Measurements from ENCODE around the gene SIK3. TPM values are rescaled to one million over a fixed set of nuclear protein-coding genes. Genes with fewer than 3 reads are reported as not detected.

SIK3 gene
- total RNA-seq, 1 experiment from 2014 or later, result 31.4 TPM

- no peak overlapping the region for H3T11ph ChIP-seq (ENCODE audit: low read length)
- no peak overlapping the region for H4K91ac ChIP-seq (ENCODE audit: insufficient read length, low read depth, low read length)
- H2BK15ac ChIP-seq (ENCODE audit: low read depth, low read length), result no peak overlapping the region
- WGBS (ENCODE audit: extremely low coverage, insufficient read length, low lambda C conversion rate), result no CpG with 5 or more reads among the region's 3 CpGs
- no peak overlapping the region for H3K4ac ChIP-seq (ENCODE audit: low read depth, low read length)
- peaks cover 2% of the 10 kb centered on the region for H4K20me1 ChIP-seq (ENCODE audit: control insufficient read depth, insufficient read depth, insufficient read length)
- H3K79me1 ChIP-seq (ENCODE audit: insufficient read depth, low read depth, low read length, poor library complexity, severe bottlenecking), result no peaks in the 10 kb centered on the region
- H3K14ac ChIP-seq (ENCODE audit: insufficient read depth, low read length), result no peak overlapping the region
- H3K27ac Mint-ChIP-seq, result no peak overlapping the region
- no peaks in the 10 kb centered on the region for H3K79me2 ChIP-seq (ENCODE audit: insufficient read depth, low read length)
- no peak overlapping the region for H2BK20ac ChIP-seq (ENCODE audit: low read depth, low read length, poor library complexity, severe bottlenecking)
- H3K23me2 ChIP-seq (ENCODE audit: insufficient read length, low read depth, low read length, poor library complexity, severe bottlenecking), result no peaks in the 10 kb centered on the region
- no peak for DNase-seq
- H3K4me2 ChIP-seq (ENCODE audit: insufficient read depth, insufficient read length, low read length), result no peak overlapping the region
- H4K5ac ChIP-seq (ENCODE audit: insufficient read length, low read depth, low read length), result no peak overlapping the region
- no peak overlapping the region for H3K18ac ChIP-seq (ENCODE audit: insufficient read length, low read depth, low read length)
- H3K4me1 Mint-ChIP-seq, result no peaks in the 10 kb centered on the region
- no peaks in the 10 kb centered on the region for H3K4me1 ChIP-seq (ENCODE audit: insufficient read depth, low read length)
- H3K36me3 Mint-ChIP-seq (ENCODE audit: insufficient read depth in 1 of 3, low read depth in 3 of 3), result peaks cover 17 to 74% (median 67%) of the 10 kb centered on the region in 3 experiments; a peak in 6 of 7 replicates
- H3K56ac ChIP-seq (ENCODE audit: insufficient read length, low read depth, low read length), result no peak overlapping the region
- no peak overlapping the region for H3K4me3 Mint-ChIP-seq
- H3K9me3 Mint-ChIP-seq, result no peaks in the 10 kb centered on the region
- H4K8ac ChIP-seq (replicated peaks; ENCODE audit: insufficient read length, low read depth, low read length), result no peak overlapping the region
- no peak overlapping the region for H3K9ac ChIP-seq (ENCODE audit: extremely low read depth, insufficient read length, low read length)
- no peak overlapping the region for H2BK5ac ChIP-seq (ENCODE audit: insufficient read length, low read length)
- TF ChIP-seq, protein P1, sequence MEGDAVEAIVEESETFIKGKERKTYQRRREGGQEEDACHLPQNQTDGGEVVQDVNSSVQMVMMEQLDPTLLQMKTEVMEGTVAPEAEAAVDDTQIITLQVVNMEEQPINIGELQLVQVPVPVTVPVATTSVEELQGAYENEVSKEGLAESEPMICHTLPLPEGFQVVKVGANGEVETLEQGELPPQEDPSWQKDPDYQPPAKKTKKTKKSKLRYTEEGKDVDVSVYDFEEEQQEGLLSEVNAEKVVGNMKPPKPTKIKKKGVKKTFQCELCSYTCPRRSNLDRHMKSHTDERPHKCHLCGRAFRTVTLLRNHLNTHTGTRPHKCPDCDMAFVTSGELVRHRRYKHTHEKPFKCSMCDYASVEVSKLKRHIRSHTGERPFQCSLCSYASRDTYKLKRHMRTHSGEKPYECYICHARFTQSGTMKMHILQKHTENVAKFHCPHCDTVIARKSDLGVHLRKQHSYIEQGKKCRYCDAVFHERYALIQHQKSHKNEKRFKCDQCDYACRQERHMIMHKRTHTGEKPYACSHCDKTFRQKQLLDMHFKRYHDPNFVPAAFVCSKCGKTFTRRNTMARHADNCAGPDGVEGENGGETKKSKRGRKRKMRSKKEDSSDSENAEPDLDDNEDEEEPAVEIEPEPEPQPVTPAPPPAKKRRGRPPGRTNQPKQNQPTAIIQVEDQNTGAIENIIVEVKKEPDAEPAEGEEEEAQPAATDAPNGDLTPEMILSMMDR (conservative IDR thresholded peaks at IDR 0.05), result no peak
- no peak overlapping the region for H2AFZ ChIP-seq (ENCODE audit: low read length)
- no peak overlapping the region for H3K23ac ChIP-seq (ENCODE audit: insufficient read length, low read depth, low read length)
- H2BK12ac ChIP-seq (ENCODE audit: insufficient read length, low read depth, low read length), result no peak overlapping the region
- no peaks in the 10 kb centered on the region for H3K9me3 ChIP-seq (ENCODE audit: control insufficient read depth, low read depth, low read length)
- no peak overlapping the region for H2BK120ac ChIP-seq (ENCODE audit: low read depth, low read length, poor library complexity, severe bottlenecking)
- no peak overlapping the region for H3K27ac ChIP-seq (ENCODE audit: insufficient read length, low read depth, low read length)
- H2AK5ac ChIP-seq (ENCODE audit: insufficient read length, low read length), result no peak overlapping the region
- H3K27me3 Mint-ChIP-seq (ENCODE audit: low read depth), result no peaks in the 10 kb centered on the region
- no peaks in the 10 kb centered on the region for H3K27me3 ChIP-seq (ENCODE audit: insufficient read depth, low read length)
Measured at GRCh38 chr11:116870054-116870453, 228.2 kb downstream of the SIK3 start.
